K562 (cell line): Measurements from ENCODE around the gene STAB2.

Experiments
- BACH1 ChIP-seq: fragments of 200-800 bp; sonication (Bioruptor generic); IDR thresholded peaks from 2 replicates; pipeline ENCODE4 v1.6.1; 2016; ENCODE audit warnings: missing genetic modification characterization, missing compliant biosample characterization
- FOXJ3 ChIP-seq: sonication (generic); formaldehyde crosslinking; IDR thresholded peaks from 2 replicates; pipeline ENCODE4 v1.4.0; 2020; ENCODE audit warnings: mild to moderate bottlenecking, missing genetic modification reagents
- HSF4 ChIP-seq: fragments of 250-450 bp; sonication (Bioruptor Pico); IDR thresholded peaks from 2 replicates; pipeline ENCODE4 v2.1.2; 2022; ENCODE audit warnings: mild to moderate bottlenecking, moderate library complexity, borderline replicate concordance
- KDM1A ChIP-seq, 2 experiments: fragments of 450-650 bp; IDR thresholded peaks; 2 replicates each; pipeline ENCODE4 v1.6.1; 2016; ENCODE audit warnings: mild to moderate bottlenecking in 2 of 2
- MXI1 ChIP-seq: IDR thresholded peaks from 2 replicates; pipeline ENCODE4 v1.6.1; 2011; ENCODE audit warnings: low read depth, mild to moderate bottlenecking, improper control_type of control experiment, low read length
- NBN ChIP-seq: fragments of 450-650 bp; IDR thresholded peaks from 2 replicates; pipeline ENCODE4 v1.6.1; 2016; ENCODE audit warnings: low read depth, mild to moderate bottlenecking
- POLR2A ChIP-seq: fragments of 450-650 bp; conservative IDR thresholded peaks from 2 replicates; pipeline ENCODE4 v1.6.1; 2016
- SP1 ChIP-seq: sonication (generic); formaldehyde crosslinking; IDR thresholded peaks from 2 replicates; pipeline ENCODE4 v1.8.1; 2022; ENCODE audit warnings: mild to moderate bottlenecking, missing genetic modification reagents
- ZC3H11A ChIP-seq: IDR thresholded peaks from 2 replicates; pipeline ENCODE4 v1.6.1; 2012; ENCODE audit warnings: low read depth, low read length, improper control_type of control experiment
- ZNF24 ChIP-seq: fragments of 450-650 bp; IDR thresholded peaks from 2 replicates; pipeline ENCODE4 v1.6.1; 2016

DNA sequence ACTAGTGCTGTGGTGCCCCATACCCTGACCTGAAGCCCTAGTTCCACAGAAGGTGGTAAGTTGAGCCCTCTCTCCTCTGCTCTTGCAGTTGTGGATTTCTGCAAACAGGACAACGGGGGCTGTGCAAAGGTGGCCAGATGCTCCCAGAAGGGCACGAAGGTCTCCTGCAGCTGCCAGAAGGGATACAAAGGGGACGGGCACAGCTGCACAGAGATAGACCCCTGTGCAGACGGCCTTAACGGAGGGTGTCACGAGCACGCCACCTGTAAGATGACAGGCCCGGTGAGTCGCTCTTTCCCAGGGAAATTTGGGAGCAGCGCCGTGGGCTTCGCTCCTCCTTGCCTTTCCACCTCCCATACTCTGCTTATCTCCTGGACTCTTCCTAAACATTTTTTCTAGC lies 161.8 kb downstream of the STAB2 start:
- no peak for TF ChIP-seq FOXJ3
- no peak for TF ChIP-seq SP1 (CRISPR knock-in tag)
- no peak for TF ChIP-seq MXI1
- TF ChIP-seq ZC3H11A = no peak
- TF ChIP-seq HSF4 = no peak
- TF ChIP-seq POLR2A = no peak
- TF ChIP-seq NBN = no peak
- TF ChIP-seq ZNF24 = no peak
- TF ChIP-seq KDM1A (IDR thresholded peaks at IDR 0.05) = no peak
- no peak for TF ChIP-seq BACH1
